ENCODE data around the gene UNG.
"Not testable (repeated sequence)": the region's sequence is repeated elsewhere in the genome, so short reads cannot be mapped to it uniquely, and the experiment has no call there.

Gene UNG

DNA sequence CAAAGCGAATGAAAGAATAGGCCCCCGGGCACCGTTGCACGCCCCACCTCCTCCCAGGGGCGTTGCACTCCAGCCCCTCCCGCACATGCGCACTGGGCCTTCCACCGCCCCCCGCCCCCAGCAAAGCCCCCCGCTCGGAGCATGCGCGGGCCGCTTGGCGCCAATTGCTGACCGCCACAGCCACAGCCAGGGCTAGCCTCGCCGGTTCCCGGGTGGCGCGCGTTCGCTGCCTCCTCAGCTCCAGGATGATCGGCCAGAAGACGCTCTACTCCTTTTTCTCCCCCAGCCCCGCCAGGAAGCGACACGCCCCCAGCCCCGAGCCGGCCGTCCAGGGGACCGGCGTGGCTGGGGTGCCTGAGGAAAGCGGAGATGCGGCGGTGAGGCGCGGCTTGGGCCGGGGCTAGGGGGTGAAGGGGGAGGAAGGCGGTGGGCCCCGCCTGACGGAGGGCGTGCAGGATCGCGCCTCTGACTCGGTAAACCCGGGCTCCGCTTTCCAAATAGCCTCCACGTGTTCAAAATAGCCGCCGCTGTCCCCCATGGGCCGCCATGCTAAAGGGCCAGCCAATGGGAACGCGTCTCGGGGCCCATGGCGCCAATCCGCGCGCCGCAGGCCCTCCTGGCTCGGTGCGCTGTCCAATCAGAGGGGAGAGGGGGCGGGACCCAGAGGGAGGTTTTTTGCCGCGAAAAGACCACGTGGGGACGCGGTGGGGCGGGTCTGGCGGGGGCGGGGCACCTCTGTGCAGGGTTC, at the start of gene UNG:
Gene UNG, plus strand, starts transcription at position 163 of the 748 bp plus-strand sequence. Its CDS starts 83 bp downstream, at position 246.
- DNase-seq (ENCODE audit: extremely low read depth in 1 of 2, low read depth in 1 of 2), result peak; percentile 86 to 93

- DNase-seq (ENCODE audit: extremely low read depth in 1 of 2, low read depth in 1 of 2), result not testable (repeated sequence)
Measured at GRCh38 chr12:109048706-109049105, 48.7 kb upstream of the UNG start.

GRCh38 chr12:109049794-109050193, 47.6 kb upstream of the UNG start:
- not testable (repeated sequence) for DNase-seq (ENCODE audit: extremely low read depth in 1 of 2, low read depth in 1 of 2)

DNA sequence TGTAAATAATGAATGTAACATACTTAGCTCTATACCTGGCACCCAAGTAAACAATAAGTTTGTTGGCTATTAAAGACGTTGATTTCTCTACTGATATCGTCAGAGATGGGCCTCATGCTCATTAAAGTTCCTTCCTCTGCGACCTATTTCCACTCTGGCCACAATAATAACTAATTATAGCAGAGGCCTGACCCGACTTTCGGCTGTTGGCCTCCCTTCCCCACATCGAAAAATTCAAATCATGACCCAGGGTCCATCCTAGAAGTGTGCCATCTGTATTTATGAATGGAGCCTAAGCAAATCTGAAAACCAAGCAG, 45.3 kb upstream of the UNG start:
- no peak for DNase-seq (ENCODE audit: extremely low read depth in 1 of 2, low read depth in 1 of 2)

- DNase-seq (ENCODE audit: extremely low read depth in 1 of 2, low read depth in 1 of 2), result peak; percentile 69 to 70
Measured at GRCh38 chr12:109052414-109053323, 44.7 kb upstream of the UNG start, which contains the start of gene USP30. USP30 (plus strand) TSS chr12:109052576; CDS start chr12:109052679, 103 bp downstream.

DNA sequence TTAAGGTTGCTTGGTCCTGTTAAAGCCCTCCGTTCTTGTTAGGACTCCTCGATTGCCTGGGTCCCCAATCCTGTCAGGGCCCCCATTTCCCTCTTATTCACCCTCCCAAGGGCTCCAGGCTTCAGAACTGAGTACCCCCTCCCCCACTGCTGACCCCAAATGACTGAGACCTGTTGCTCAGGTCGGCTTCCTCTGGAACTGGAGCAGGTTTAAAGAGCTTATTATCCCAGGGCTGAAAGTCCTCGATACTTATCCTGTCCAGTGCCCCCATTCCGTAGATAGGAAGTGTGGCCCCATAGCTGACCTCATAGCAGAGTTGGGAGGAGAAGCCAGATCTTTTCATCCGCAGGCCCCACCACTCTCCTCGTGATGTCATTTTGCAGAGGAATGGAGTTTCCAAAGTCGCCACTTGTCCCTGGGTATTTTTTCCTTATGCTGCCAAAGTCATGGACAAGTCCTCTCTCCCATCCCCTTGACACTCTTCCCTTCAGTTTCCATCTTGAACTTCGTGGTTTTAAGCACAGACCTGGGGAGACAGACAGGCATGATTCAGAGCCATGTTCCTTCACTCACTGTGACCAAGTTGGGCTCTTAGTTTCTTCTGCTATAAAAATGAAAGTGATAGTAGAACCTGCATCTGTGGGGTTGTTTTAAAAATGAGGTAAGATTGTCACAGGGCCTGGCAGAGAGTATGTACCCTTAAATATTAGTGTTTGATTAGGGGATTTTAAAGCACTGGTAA, 43.8 kb upstream of the UNG start:
- DNase-seq (ENCODE audit: extremely low read depth in 1 of 2, low read depth in 1 of 2), result peak in 1 of 2 donors; percentile 10

DNA sequence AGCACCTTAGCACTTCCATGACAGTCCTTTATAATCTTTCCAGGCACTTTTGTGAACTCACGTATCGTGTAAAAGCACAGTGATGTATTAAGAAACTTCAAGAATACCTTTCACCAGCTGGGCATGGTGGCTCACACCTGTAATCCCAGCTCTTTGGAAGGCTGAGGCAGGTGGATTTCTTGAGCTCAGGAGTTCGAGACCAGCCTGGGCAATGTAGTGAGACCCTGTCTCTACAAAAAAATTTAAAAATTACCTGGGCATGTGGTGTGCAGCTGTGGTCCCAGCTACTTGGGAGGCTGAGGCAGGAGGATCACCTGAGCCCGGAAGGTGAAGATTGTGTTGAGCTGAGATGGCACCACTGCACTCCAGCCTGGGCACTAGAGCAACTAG, 43.3 kb upstream of the UNG start:
- not testable (repeated sequence) for DNase-seq (ENCODE audit: extremely low read depth in 1 of 2, low read depth in 1 of 2)

DNA sequence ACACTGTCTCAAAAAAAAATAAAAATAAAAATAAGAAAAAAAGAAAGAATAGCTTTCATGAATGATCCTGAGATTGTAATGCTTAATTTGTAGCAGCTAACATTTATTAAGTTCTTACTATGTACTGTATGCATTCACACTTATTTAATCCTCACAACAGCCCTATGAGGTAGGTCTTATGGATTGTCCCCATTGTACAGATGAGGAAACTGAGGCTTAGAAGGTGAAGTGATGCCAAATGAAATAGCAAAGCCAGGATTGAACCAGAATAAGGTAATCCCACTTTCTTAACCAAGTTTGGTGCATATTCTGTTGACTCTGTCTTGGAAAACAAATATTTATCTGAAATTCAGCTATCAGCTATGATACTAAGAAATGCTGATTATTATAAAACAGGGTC, 42.9 kb upstream of the UNG start:
- DNase-seq (ENCODE audit: extremely low read depth in 1 of 2, low read depth in 1 of 2), result no peak

- DNase-seq (ENCODE audit: extremely low read depth in 1 of 2, low read depth in 1 of 2), result no peak
Measured at GRCh38 chr12:109056891-109057290, 40.5 kb upstream of the UNG start.

GRCh38 chr12:109057376-109057775, 40.0 kb upstream of the UNG start:
- no peak for DNase-seq (ENCODE audit: extremely low read depth in 1 of 2, low read depth in 1 of 2)

DNA sequence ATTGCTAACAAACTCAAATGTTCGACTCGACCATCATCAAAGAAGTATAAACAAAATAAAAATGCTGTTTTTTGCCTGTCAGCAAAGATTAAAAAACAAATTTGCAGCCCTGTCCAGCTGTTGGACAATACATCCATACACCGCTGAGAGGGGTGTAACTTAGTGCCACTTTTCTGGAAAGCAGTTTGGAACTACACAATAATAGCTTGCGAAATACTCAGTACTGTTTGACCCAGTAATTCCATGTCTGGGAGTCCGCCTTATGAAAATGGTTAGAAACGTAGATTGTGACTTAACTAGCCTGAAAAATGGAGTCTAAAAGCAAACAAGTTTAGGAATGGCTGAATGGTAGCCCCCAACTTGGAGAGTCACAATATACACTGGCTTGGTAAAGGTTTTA, 38.6 kb upstream of the UNG start:
- DNase-seq (ENCODE audit: extremely low read depth in 1 of 2, low read depth in 1 of 2), result no peak

DNA sequence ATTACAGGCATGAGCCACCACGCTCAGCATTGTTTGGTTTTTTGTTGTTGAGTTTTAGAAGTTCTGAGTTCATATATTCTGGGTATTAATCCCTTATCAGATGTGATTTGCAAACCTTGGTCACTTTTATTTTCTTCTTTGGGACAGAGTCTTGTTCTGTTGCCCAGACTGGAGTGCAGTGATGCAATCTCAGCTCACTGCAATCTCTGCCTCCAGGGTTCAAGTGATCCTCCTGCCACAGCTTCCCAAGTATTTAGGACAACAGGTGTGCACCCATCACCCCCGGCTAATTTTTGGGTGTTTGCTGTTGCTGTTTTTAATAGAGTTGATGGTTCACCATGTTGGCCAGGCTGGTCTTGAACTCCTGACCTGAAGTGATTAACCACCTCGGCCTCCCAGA, 33.3 kb upstream of the UNG start:
- DNase-seq (ENCODE audit: extremely low read depth in 1 of 2, low read depth in 1 of 2), result no peak

DNA sequence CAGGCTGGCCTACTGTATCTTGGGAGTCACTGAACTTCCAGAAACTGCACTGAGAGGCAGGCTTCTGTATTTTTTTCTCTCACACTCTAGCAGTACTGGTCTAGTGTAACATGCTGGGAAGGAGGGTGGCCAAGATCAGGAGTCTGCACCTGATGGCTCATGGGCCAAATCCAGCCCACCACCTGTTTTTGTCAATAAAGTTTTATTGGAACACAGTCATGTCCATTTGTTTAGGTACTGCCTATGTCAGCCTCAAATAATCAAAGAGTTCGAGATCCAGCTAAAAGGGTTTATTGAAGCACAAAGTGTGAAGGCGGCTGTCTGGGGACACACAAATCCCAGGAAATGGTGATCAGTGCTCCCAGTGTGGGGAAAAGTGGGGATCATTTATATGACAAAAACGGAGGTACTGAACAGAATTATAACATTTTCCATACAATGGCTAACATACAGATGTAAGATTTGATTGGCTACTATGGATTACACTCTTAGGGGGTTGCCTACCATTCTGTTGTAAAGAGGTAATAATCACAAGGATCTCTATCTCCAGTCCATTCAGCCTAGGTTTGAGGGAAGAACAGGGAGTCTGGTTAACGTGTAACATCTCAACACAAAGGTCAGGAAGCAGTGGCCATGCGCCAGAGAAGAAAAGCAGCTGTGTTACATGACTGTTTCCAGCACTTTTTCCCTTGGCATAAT, 32.1 kb upstream of the UNG start:
- no peak for DNase-seq (ENCODE audit: extremely low read depth in 1 of 2, low read depth in 1 of 2)

- no peak for DNase-seq (ENCODE audit: extremely low read depth in 1 of 2, low read depth in 1 of 2)
Measured at GRCh38 chr12:109065853-109066193, 31.6 kb upstream of the UNG start.

GRCh38 chr12:109069307-109070271, 27.8 kb upstream of the UNG start:
- no peak for DNase-seq (ENCODE audit: extremely low read depth in 1 of 2, low read depth in 1 of 2)

- DNase-seq (ENCODE audit: extremely low read depth in 1 of 2, low read depth in 1 of 2), result no peak
Measured at GRCh38 chr12:109074866-109075265, 22.5 kb upstream of the UNG start.

GRCh38 chr12:109082751-109083150, 14.6 kb upstream of the UNG start:
- no peak for DNase-seq (ENCODE audit: extremely low read depth in 1 of 2, low read depth in 1 of 2)

- no peak for DNase-seq (ENCODE audit: extremely low read depth in 1 of 2, low read depth in 1 of 2)
Measured at GRCh38 chr12:109084425-109084824, 13.0 kb upstream of the UNG start.

DNA sequence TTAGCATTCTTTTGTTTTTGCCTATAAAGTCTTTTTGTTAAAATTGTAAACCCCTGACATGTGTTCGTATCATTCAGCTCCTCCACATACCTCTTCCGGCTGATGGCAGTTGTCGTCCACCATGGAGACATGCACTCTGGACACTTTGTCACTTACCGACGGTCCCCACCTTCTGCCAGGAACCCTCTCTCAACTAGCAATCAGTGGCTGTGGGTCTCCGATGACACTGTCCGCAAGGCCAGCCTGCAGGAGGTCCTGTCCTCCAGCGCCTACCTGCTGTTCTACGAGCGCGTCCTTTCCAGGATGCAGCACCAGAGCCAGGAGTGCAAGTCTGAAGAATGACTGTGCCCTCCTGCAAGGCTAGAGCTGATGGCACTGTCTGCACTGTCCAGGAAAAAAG, 11.8 kb upstream of the UNG start:
- DNase-seq (ENCODE audit: extremely low read depth in 1 of 2, low read depth in 1 of 2), result no peak

DNA sequence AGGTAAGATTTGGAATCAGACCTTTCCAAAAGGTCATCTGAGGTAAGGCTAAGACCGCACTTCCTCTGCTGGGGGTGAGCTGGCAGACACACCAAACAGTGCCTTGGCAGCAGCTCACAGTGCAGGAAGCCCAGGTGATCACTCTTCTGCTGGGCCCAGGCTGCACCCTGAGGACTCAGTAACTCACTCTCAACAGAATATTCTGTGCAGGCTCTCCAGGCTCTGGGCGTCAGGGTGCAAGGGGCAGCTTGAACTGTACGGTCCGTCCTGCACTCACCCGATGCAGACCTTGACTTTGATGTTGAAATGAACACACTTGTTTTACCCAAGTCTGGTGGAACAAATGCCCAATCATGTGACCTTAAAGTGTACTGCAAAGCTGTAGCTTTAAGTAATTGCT, 10.1 kb upstream of the UNG start:
- DNase-seq (ENCODE audit: extremely low read depth in 1 of 2, low read depth in 1 of 2), result no peak
